Measurements from ENCODE around the gene RAET1L.

DNA sequence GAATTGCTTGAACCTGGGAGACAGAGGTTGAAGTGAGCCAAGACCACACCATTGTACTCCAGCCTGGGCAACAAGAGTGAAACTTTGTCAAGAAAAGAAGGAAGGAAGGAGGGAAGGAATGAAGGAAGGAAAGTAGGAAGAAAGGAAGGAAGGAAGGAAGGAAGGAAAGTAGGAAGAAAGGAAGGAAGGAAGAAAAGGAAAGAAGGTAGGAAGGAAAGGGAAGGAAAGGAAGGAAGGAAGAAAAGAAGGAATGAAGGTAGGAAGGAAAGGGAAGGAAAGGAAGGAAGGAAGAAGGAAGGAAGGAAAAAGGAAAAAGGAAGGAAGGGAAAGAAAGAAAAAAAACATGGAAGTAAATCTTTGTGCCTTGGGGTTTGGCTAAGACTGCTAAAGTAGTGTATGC lies 49.9 kb downstream of the RAET1L start:
- TF ChIP-seq, protein P1, sequence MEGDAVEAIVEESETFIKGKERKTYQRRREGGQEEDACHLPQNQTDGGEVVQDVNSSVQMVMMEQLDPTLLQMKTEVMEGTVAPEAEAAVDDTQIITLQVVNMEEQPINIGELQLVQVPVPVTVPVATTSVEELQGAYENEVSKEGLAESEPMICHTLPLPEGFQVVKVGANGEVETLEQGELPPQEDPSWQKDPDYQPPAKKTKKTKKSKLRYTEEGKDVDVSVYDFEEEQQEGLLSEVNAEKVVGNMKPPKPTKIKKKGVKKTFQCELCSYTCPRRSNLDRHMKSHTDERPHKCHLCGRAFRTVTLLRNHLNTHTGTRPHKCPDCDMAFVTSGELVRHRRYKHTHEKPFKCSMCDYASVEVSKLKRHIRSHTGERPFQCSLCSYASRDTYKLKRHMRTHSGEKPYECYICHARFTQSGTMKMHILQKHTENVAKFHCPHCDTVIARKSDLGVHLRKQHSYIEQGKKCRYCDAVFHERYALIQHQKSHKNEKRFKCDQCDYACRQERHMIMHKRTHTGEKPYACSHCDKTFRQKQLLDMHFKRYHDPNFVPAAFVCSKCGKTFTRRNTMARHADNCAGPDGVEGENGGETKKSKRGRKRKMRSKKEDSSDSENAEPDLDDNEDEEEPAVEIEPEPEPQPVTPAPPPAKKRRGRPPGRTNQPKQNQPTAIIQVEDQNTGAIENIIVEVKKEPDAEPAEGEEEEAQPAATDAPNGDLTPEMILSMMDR (IDR thresholded peaks at IDR 0.05): no peak
- TF ChIP-seq POLR2A (IDR thresholded peaks at IDR 0.05; ENCODE audit: low read depth): no peak
